Fibroblast of lung (primary cell): ENCODE results near the gene MAD2L1BP. TPM values are rescaled to one million over a fixed set of nuclear protein-coding genes. Genes with fewer than 3 reads are reported as not detected.

ENCODE experiments used
- DNase-seq, 2 donors: peaks; one replicate each; pipeline versions ENCODE4 v3.0.0 to v3.0.0-alpha.2; 2010; ENCODE audit warnings: low read depth in 2 of 2
- H2AFZ ChIP-seq: 2 replicates; pipeline ENCODE4 v1.5.1; 2012; ENCODE audit warnings: low read length, control low read depth, inconsistent platforms
- H3K27ac ChIP-seq: 2 replicates; pipeline ENCODE4 v1.5.1; 2011; ENCODE audit warnings: low read length, control low read depth; ENCODE audit not compliant: insufficient read depth
- H3K27me3 ChIP-seq: 2 replicates; pipeline ENCODE4 v1.5.1; 2011; ENCODE audit warnings: mild to moderate bottlenecking, low read length; ENCODE audit not compliant: control insufficient read depth, insufficient read depth
- H3K36me3 ChIP-seq: 2 replicates; pipeline ENCODE4 v1.5.1; 2011; ENCODE audit warnings: low read length; ENCODE audit not compliant: control insufficient read depth, insufficient read depth
- H3K4me1 ChIP-seq: 2 replicates; pipeline ENCODE4 v1.5.1; 2011; ENCODE audit warnings: low read length; ENCODE audit not compliant: control insufficient read depth, insufficient read depth; ENCODE audit errors: extremely low read depth
- H3K4me2 ChIP-seq: 2 replicates; pipeline ENCODE4 v1.5.1; 2011; ENCODE audit warnings: low read length, control low read depth; ENCODE audit not compliant: insufficient read depth; ENCODE audit errors: extremely low read depth
- H3K4me3 ChIP-seq, 4 experiments: fragments of 200-600 bp in 1 of 4; sonication (generic) in 1 of 4; replicated peaks in 1 of 4; 2 replicates each; pipeline ENCODE4 v1.5.1; 2011 to 2016; ENCODE audit warnings: low read length in 4 of 4, low read depth in 3 of 4, mild to moderate bottlenecking in 3 of 4, control low read depth in 2 of 4, inconsistent platforms in 1 of 4, mixed read lengths in 1 of 4; ENCODE audit not compliant: insufficient read depth in 1 of 4; ENCODE audit errors: control extremely low read depth in 1 of 4
- H3K79me2 ChIP-seq: 2 replicates; pipeline ENCODE4 v1.5.1; 2012; ENCODE audit warnings: mild to moderate bottlenecking, low read length, inconsistent platforms; ENCODE audit not compliant: control insufficient read depth, insufficient read depth
- H3K9ac ChIP-seq: 2 replicates; pipeline ENCODE4 v1.5.1; 2011; ENCODE audit warnings: mild to moderate bottlenecking, low read length, control low read depth; ENCODE audit not compliant: insufficient read depth
- H3K9me3 ChIP-seq: 2 replicates; pipeline ENCODE4 v1.5.1; 2012; ENCODE audit warnings: low read depth, low read length; ENCODE audit not compliant: control insufficient read depth, insufficient read depth
- H4K20me1 ChIP-seq: 2 replicates; pipeline ENCODE4 v1.5.1; 2011; ENCODE audit warnings: low read length; ENCODE audit not compliant: control insufficient read depth, insufficient read depth; ENCODE audit errors: extremely low read depth
- EZH2 ChIP-seq: IDR thresholded peaks from 2 replicates; pipeline ENCODE4 v1.5.1; 2012; ENCODE audit warnings: low read length, control low read depth, mild to moderate bottlenecking; ENCODE audit errors: missing control alignments
- polyA plus RNA-seq, 2 donors: library from polyadenylated mRNA; depleted of rRNA in 1 of 2; stranded (reverse) in 1 of 2; unstranded in 1 of 2; fragments of >200 nt; gene quantifications; 2 replicates each; pipeline ENCODE4 v1.2.1, GENCODE V29; 2011 to 2012; ENCODE audit warnings: missing spikeins in 1 of 2
- total RNA-seq: library from RNA; depleted of rRNA; stranded (reverse); fragments of >200 nt; gene quantifications from 2 replicates; pipeline ENCODE4 v1.2.1, GENCODE V29; 2014
- TF ChIP-seq, protein P1 (sequence below), 2 donors: IDR thresholded peaks in 1 of 2; conservative IDR thresholded peaks in 1 of 2; 1 replicate in 1 of 2; 2 replicates in 1 of 2; pipeline ENCODE4 v1.5.1; 2011 to 2012; ENCODE audit warnings: low read length in 2 of 2, control low read depth in 1 of 2, inconsistent platforms in 1 of 2, low read depth in 1 of 2, mild to moderate bottlenecking in 1 of 2

Gene MAD2L1BP
- total and polyA plus RNA-seq, 2 donors (not counting 1 experiment from before 2014, with no cell fraction given), result 19.2 to 34.5 TPM

DNA sequence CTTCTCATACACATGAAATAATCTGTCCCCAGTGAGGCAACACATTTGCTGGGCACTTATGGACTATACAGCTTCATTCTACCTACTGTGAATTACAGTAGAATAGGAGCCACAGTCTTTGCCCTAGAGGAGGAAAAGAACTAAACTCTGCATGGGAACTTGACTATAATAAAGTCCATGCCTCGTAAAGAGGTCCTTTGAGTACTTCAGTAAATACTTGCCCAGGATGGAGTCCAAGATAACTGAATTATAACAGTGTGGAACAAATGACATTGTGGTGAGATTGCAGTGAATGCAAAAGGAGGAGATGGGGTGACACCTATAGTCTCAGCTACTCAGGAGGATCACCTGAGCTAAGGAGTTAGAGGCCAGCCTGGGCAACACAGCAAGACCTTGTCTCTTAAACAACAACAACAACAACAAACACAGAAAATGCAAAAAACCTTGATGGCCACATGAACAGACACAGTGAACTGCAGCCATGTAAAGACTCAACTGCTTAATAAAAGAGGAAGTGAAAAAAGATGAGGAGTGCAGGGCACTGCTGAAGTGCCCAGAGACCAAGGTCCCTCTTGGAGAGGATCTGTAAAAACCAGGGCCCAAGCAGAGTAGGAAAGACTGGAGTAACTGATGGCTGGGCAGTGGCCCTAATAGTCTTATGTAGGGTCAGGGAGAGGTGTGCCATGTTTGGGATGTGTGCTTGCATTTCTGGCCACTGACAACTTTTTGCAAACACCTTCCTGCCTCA, 48.2 kb downstream of the MAD2L1BP start:
- no peak for TF ChIP-seq EZH2
- TF ChIP-seq, protein P1, sequence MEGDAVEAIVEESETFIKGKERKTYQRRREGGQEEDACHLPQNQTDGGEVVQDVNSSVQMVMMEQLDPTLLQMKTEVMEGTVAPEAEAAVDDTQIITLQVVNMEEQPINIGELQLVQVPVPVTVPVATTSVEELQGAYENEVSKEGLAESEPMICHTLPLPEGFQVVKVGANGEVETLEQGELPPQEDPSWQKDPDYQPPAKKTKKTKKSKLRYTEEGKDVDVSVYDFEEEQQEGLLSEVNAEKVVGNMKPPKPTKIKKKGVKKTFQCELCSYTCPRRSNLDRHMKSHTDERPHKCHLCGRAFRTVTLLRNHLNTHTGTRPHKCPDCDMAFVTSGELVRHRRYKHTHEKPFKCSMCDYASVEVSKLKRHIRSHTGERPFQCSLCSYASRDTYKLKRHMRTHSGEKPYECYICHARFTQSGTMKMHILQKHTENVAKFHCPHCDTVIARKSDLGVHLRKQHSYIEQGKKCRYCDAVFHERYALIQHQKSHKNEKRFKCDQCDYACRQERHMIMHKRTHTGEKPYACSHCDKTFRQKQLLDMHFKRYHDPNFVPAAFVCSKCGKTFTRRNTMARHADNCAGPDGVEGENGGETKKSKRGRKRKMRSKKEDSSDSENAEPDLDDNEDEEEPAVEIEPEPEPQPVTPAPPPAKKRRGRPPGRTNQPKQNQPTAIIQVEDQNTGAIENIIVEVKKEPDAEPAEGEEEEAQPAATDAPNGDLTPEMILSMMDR (conservative IDR thresholded peaks at IDR 0.05 in 1 of 2, IDR thresholded peaks at IDR 0.05 in 1 of 2; ENCODE audit: low read depth in 1 of 2, low read length in 2 of 2), result no peak
- Histone ChIP-seq H3K9ac (no peak overlapping the region), H3K4me3 (no peak overlapping the region), H2AFZ (no peak overlapping the region), H3K27me3 (no peaks in the 10 kb centered on the region), H3K79me2 (peaks cover 34% of the 10 kb centered on the region), H4K20me1 (no peaks in the 10 kb centered on the region), H3K36me3 (peaks cover 6% of the 10 kb centered on the region), H3K27ac (no peak overlapping the region), H3K9me3 (no peaks in the 10 kb centered on the region), H3K4me1 (peaks cover 2% of the 10 kb centered on the region), H3K4me2 (no peak overlapping the region)
- DNase-seq, result no peak

DNA sequence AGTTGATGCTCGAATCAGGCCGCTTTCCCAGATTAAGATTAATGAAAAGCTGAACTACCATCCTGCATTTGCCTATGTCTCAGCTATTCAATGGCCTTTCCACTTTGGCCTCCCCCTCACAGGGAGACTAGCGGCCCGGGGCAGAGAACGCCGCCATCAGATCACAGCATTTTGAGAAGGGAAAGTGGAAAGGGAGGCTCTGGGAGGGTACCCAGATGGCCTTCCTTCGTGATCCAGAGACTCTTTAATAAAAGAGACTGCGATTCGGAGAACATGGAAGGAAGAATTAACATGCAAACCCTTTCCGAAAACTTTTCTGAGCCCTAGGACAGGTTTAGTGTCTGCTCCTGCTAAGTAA, 51.4 kb downstream of the MAD2L1BP start:
- H3K79me2 ChIP-seq, result peaks cover 30% of the 10 kb centered on the region

More for the DNA sequence above, 51.4 kb downstream of the MAD2L1BP start:
- no peak for DNase-seq
- Histone ChIP-seq H3K9me3 (no peaks in the 10 kb centered on the region), H3K4me3 (peak overlapping the region; percentile 84 to 97 (median 92)), H3K36me3 (no peaks in the 10 kb centered on the region), H3K4me2 (peak overlapping the region; percentile 89), H2AFZ (peak overlapping the region; percentile 76), H3K27ac (peak overlapping the region; percentile 85), H3K27me3 (no peaks in the 10 kb centered on the region), H4K20me1 (no peaks in the 10 kb centered on the region), H3K9ac (peak overlapping the region; percentile 84), H3K4me1 (peaks cover 2% of the 10 kb centered on the region)
- TF ChIP-seq, protein P1 (conservative IDR thresholded peaks at IDR 0.05 in 1 of 2, IDR thresholded peaks at IDR 0.05 in 1 of 2; ENCODE audit: low read depth in 1 of 2, low read length in 2 of 2), result no peak
- TF ChIP-seq EZH2, result peak; percentile 40
